Panc1 (cell line): ENCODE data around the gene ERF. TPM values are rescaled to one million over a fixed set of nuclear protein-coding genes. Genes with fewer than 3 reads are reported as not detected.

Experiments used
- ATAC-seq: fragments of 200-7000 bp; cut with Tn5 transposase; 2 replicates; pipeline ENCODE4 v1.9.1; 2020; ENCODE audit warnings: mild to moderate bottlenecking, moderate library complexity
- BruUV-seq: library from RNA; stranded (reverse); fragments of 400-500 nt; replicated peaks from 2 replicates; lab custom pipeline; 2021; lab: Mats Ljungman, UMichigan
- CTCF ChIA-PET: fragments of 300-600 bp; sonication (Branson Sonifier 250); formaldehyde crosslinking; loops from one replicate; lab custom pipeline; 2022; ENCODE audit warnings: antibody characterized with exemption; lab: Charles Lee
- POLR2A ChIA-PET: fragments of 300-600 bp; sonication (Branson Sonifier 250); formaldehyde crosslinking; loops from one replicate; lab custom pipeline; 2022; ENCODE audit warnings: antibody characterized with exemption; lab: Charles Lee
- DNase-seq: peaks from one replicate; pipeline ENCODE4 v3.0.0-alpha.2; 2010; ENCODE audit warnings: low read depth, low spot score
- H3K27ac ChIP-seq: 2 replicates; pipeline ENCODE4 v1.5.1; 2011; ENCODE audit warnings: mild to moderate bottlenecking, low read length, inconsistent platforms
- H3K27me3 ChIP-seq: fragments of 200-500 bp; sonication (Bioruptor generic); 2 replicates; pipeline ENCODE4 v1.6.0; 2014; ENCODE audit warnings: low read length, inconsistent platforms; ENCODE audit not compliant: control insufficient read depth, insufficient read depth
- H3K36me3 ChIP-seq: fragments of 200-500 bp; sonication (Bioruptor generic); 2 replicates; pipeline ENCODE4 v1.5.1; 2014; ENCODE audit warnings: inconsistent platforms, mild to moderate bottlenecking, low read length, moderate library complexity; ENCODE audit not compliant: control insufficient read depth, insufficient read depth
- H3K4me1 ChIP-seq: 2 replicates; pipeline ENCODE4 v1.5.1; 2011; ENCODE audit warnings: inconsistent platforms, mild to moderate bottlenecking, low read length, moderate library complexity; ENCODE audit not compliant: control insufficient read depth, insufficient read depth
- H3K4me3 ChIP-seq, 2 experiments: 2 replicates each; pipeline ENCODE4 v1.5.1; 2011 to 2012; ENCODE audit warnings: low read depth in 2 of 2, low read length in 2 of 2, mild to moderate bottlenecking in 2 of 2, inconsistent platforms in 1 of 2, moderate library complexity in 1 of 2
- H3K9me3 ChIP-seq: fragments of 200-500 bp; sonication (Bioruptor generic); 2 replicates; pipeline ENCODE4 v1.5.1; 2014; ENCODE audit warnings: low read depth, mild to moderate bottlenecking, inconsistent platforms, low read length, moderate library complexity; ENCODE audit not compliant: control insufficient read depth, insufficient read depth
- POLR2AphosphoS5 ChIP-seq: IDR thresholded peaks from 2 replicates; pipeline ENCODE4 v1.6.1; 2012; ENCODE audit warnings: mild to moderate bottlenecking, low read depth, low read length, moderate library complexity
- SIN3A ChIP-seq: IDR thresholded peaks from 2 replicates; pipeline ENCODE4 v1.6.1; 2012; ENCODE audit warnings: low read depth, mild to moderate bottlenecking, low read length, moderate library complexity, borderline replicate concordance; ENCODE audit not compliant: insufficient read depth
- TCF7L2 ChIP-seq: IDR thresholded peaks from 2 replicates; pipeline ENCODE4 v1.6.1; 2011; ENCODE audit warnings: mild to moderate bottlenecking, low read depth, low read length, inconsistent platforms
- in situ Hi-C: cut with HindIII; loops from 2 replicates; pipeline ENCODE4 v1.10.0; 2016; ENCODE audit warnings: low sequenced_read_pairs, low pct_unique_long_range_greater_than_20kb
- intact Hi-C: fragments of 100-400 bp; cut with micrococcal nuclease; formaldehyde crosslinking; loops from one replicate; pipeline ENCODE4 v1.10.0; 2022; ENCODE audit not compliant: unreplicated experiment
- total RNA-seq: library from RNA; stranded (reverse); gene quantifications from one replicate; pipeline ENCODE4 v1.2.1, GENCODE V29; 2021; ENCODE audit not compliant: unreplicated experiment
- TF ChIP-seq, protein P1 (sequence below): fragments of 450-650 bp; IDR thresholded peaks from 2 replicates; pipeline ENCODE4 v1.5.1; 2017; ENCODE audit warnings: mild to moderate bottlenecking
- TF ChIP-seq, protein P2 (sequence below), 2 experiments: IDR thresholded peaks; 2 replicates each; pipeline ENCODE4 v1.6.1; 2011 to 2012; ENCODE audit warnings: low read depth in 2 of 2, control low read depth in 1 of 2, low read length in 1 of 2, mild to moderate bottlenecking in 1 of 2, moderate library complexity in 1 of 2; ENCODE audit not compliant: insufficient read depth in 1 of 2

Gene ERF
- total RNA-seq, 1 experiment from 2014 or later, result 85.7 TPM

DNA sequence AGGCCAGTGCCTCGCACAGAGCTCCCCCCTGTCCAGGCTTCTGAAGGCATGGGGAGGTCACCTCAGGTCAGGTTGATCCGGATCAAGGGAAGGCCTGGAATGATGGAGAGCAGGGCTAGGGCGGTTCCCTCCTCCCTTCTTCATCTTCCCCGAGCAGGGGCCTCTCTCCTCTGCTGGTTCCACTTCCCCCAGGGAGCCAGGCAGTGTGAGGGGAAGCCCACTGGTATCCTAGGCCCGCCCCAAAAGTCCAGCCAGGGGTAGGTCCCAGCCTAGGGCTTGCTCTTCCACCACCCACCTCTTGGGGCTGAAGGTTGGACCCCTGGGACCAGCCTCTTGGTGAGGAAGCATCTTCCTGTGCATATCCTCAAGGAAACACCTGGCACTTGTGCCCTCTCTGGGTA, 30.6 kb upstream of the ERF start:
- H3K27ac ChIP-seq, result peak overlapping the region; percentile 82
- no peak for DNase-seq
- TF ChIP-seq POLR2AphosphoS5 (no peak), SIN3A (no peak), TCF7L2 (no peak)
- TF ChIP-seq, protein P1, sequence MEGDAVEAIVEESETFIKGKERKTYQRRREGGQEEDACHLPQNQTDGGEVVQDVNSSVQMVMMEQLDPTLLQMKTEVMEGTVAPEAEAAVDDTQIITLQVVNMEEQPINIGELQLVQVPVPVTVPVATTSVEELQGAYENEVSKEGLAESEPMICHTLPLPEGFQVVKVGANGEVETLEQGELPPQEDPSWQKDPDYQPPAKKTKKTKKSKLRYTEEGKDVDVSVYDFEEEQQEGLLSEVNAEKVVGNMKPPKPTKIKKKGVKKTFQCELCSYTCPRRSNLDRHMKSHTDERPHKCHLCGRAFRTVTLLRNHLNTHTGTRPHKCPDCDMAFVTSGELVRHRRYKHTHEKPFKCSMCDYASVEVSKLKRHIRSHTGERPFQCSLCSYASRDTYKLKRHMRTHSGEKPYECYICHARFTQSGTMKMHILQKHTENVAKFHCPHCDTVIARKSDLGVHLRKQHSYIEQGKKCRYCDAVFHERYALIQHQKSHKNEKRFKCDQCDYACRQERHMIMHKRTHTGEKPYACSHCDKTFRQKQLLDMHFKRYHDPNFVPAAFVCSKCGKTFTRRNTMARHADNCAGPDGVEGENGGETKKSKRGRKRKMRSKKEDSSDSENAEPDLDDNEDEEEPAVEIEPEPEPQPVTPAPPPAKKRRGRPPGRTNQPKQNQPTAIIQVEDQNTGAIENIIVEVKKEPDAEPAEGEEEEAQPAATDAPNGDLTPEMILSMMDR, result no peak
- TF ChIP-seq, protein P2, sequence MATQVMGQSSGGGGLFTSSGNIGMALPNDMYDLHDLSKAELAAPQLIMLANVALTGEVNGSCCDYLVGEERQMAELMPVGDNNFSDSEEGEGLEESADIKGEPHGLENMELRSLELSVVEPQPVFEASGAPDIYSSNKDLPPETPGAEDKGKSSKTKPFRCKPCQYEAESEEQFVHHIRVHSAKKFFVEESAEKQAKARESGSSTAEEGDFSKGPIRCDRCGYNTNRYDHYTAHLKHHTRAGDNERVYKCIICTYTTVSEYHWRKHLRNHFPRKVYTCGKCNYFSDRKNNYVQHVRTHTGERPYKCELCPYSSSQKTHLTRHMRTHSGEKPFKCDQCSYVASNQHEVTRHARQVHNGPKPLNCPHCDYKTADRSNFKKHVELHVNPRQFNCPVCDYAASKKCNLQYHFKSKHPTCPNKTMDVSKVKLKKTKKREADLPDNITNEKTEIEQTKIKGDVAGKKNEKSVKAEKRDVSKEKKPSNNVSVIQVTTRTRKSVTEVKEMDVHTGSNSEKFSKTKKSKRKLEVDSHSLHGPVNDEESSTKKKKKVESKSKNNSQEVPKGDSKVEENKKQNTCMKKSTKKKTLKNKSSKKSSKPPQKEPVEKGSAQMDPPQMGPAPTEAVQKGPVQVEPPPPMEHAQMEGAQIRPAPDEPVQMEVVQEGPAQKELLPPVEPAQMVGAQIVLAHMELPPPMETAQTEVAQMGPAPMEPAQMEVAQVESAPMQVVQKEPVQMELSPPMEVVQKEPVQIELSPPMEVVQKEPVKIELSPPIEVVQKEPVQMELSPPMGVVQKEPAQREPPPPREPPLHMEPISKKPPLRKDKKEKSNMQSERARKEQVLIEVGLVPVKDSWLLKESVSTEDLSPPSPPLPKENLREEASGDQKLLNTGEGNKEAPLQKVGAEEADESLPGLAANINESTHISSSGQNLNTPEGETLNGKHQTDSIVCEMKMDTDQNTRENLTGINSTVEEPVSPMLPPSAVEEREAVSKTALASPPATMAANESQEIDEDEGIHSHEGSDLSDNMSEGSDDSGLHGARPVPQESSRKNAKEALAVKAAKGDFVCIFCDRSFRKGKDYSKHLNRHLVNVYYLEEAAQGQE (IDR thresholded peaks at IDR 0.05; ENCODE audit: insufficient read depth in 1 of 2, low read depth in 2 of 2, low read length in 1 of 2), result no peak
- H3K4me3 ChIP-seq, result peak overlapping the region; percentile 57 to 66
- ChIA-PET POLR2A (no interaction called here), CTCF (no interaction called here)
- in situ Hi-C loops, result no loop called here
- no peaks in the 10 kb centered on the region for H3K9me3 ChIP-seq
- no peak for ATAC-seq
- no peaks in the 10 kb centered on the region for H3K27me3 ChIP-seq
- H3K36me3 ChIP-seq, result no peaks in the 10 kb centered on the region; the same call in 1 of the 2 replicates
- intact Hi-C loops, result no loop called here
- no TSS peak for BruUV-seq
- H3K4me1 ChIP-seq, result peaks cover 34% of the 10 kb centered on the region

DNA sequence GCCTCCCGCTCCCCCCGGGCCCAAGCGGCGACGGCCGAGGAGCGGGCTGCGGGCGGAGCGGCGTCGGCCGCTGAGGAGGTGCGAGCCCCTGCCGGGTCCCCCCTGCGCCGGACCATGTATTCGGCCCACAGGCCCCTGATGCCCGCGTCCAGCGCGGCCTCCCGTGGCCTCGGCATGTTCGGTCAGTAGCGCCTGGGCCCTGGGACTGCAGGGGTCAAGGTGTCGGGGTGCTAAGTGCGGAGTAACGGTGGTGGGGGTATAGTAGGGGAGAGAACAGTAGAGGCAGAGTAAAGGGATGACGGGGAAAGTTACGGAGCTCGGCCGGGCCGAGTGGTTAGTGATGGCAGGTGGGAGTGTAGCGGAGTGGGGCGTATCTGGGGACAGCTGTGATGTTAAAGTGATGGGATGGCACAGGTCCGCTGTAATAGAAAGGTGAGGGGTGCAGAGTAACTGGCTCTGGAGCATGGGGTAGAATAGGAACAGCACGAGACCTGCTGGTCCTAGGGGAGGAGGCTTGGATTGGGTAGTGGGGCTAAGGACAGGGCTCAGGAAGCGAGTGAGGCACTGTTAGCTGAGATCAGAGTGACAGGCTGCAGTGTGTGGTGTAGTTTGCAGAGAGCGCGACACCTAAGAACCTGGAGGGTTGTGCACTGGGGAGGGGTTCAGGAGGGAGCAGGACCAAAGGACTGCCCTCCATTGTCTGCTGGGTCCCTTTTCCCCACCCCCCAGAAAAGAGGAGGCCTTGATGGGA, 29.8 kb upstream of the ERF start:
- peaks cover 34% of the 10 kb centered on the region for H3K4me1 ChIP-seq
- intact Hi-C loops (loop anchor here (5.0 kb wide), 1 partner anchor 37 kb away; no protein-coding TSS in a partner anchor), in situ Hi-C loops (no loop called here)
- H3K36me3 ChIP-seq, result no peaks in the 10 kb centered on the region; the same call in 1 of the 2 replicates
- H3K9me3 ChIP-seq, result no peaks in the 10 kb centered on the region
- ChIA-PET POLR2A (no interaction called here), CTCF (no interaction called here)
- H3K27ac ChIP-seq, result peak overlapping the region; percentile 82
- H3K27me3 ChIP-seq, result no peaks in the 10 kb centered on the region
- no TSS peak for BruUV-seq
- DNase-seq (no peak), ATAC-seq (no peak)
- H3K4me3 ChIP-seq, result peak overlapping the region; percentile 57 to 66
- TF ChIP-seq, protein P2 (IDR thresholded peaks at IDR 0.05; ENCODE audit: insufficient read depth in 1 of 2, low read depth in 2 of 2, low read length in 1 of 2), result no peak
- TF ChIP-seq TCF7L2, result no peak
- TF ChIP-seq, protein P1, result no peak
- no peak for TF ChIP-seq POLR2AphosphoS5
- TF ChIP-seq SIN3A, result no peak
